Head of caudate nucleus (tissue), 42 donors: ENCODE data around the gene IGFN1.

ENCODE experiments used
- DNase-seq, 42 donors: peaks; one replicate each; pipeline versions ENCODE4 v3.0.0 to v3.0.0-alpha.2; 2020 to 2021; ENCODE audit warnings: mixed read lengths in 7 of 42
- intact Hi-C: fragments of 100-400 bp; cut with DNase I; formaldehyde crosslinking; loops from one replicate; pipeline ENCODE4 v1.15.0; 2022

IGFN1 gene

DNA sequence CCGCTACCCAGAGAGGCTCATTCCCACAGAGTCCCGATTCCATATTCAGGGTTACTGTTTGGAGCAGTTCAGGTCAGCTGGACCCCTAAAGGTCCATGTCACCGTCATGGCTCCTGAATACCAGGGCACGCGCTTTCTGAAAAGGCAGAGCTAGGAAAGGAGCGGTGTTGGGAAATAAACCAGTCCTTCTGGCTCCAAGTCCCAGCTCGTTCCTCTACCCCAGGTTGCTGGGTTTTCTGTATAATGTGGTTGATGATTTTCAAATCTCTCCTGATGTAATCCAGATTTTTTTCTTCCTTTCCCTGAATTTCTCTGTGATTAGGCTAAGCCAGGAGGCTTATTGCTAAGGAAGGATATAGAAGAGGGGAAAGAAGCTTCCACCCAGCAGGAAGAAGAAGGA lies 78.7 kb downstream of the IGFN1 start:
- intact Hi-C loops = no loop called here
- peak in 1 of 42 donors; percentile 0 for DNase-seq

DNA sequence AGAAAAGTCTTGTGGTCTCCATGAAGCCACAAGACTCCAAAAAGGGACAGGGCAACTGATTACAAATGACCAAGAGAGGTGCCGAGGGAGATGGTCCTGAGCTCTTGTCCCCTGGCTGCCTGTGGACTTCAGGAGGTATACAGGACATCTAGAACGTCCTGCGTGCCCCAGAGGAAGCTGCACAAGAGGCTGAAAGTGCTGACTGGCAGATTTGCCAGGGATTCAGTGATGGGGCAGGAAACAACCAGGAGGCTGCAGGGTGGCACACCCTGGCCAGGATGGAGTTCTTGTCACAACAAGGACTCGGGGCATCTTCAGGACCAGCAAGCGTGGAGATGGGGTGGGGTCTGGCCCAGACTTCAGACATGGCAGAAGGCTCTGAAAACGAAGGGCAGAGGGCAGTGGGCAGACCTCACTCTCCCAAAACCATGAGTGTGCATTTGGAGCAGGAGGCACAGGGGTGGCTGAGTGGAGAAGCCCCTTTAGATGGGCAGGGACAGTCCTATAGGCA lies 79.3 kb downstream of the IGFN1 start:
- intact Hi-C loops = no loop called here
- DNase-seq = peak in 4 of 42 donors; percentile 0 to 31 (median 10)

GRCh38 chr1:201270616-201271390 lies 80.2 kb downstream of the IGFN1 start:
- intact Hi-C loops = no loop called here
- peak in 5 of 42 donors; percentile 1 to 34 (median 6) for DNase-seq

DNA sequence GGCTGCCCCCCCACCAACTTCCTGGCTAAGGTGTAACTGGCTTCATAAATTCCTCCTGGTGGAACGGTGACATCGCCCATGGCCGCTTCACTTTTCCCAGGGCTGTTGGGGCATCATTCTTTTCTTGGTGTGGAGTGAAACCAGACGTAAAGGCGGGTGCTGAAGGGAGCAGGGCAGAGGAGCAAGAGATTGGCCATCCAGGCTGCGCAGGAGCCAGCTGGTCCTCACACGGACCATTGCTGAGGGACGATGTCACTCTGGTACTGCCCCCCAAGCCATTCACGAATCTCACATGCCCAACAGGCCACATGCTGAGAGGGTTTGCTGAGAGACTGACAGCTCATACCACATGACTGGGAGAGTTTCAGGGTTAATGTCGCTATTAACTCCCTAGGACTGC lies 82.2 kb downstream of the IGFN1 start:
- DNase-seq = no peak
- intact Hi-C loops = no loop called here

DNA sequence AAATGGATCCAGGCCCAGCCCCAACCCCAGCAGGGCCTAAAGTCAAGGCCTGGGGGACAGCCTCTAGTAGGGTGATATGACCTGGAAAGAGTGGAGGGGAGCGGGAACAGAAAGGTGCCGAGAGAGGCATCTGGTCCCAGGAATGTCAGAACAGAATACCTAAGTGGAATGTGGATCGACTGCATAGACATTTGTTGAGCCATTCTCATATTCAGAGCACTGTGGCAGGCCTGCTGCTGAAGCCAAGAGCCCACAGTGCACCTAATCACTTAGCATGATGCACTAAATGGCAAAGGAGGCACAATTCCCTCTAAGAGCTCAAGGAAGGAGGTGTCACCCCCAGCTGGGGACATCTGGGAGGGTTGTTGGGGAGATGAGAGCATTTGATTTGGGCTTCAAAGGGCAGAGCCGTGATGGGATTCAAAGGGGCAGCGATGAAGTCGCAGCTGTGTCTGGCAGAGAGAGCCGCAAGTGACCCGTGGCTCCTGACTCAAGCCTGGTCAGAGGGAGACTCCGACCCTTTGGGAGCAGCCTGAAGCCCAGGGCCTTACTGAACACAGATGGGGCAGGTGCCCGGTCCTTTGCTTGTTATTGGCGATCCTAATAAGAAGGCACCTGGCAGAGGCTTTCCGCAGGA lies 84.1 kb downstream of the IGFN1 start:
- no peak for DNase-seq
- intact Hi-C loops = no loop called here

GRCh38 chr1:201275253-201275666 lies 84.6 kb downstream of the IGFN1 start:
- DNase-seq = no peak
- intact Hi-C loops = no loop called here

DNA sequence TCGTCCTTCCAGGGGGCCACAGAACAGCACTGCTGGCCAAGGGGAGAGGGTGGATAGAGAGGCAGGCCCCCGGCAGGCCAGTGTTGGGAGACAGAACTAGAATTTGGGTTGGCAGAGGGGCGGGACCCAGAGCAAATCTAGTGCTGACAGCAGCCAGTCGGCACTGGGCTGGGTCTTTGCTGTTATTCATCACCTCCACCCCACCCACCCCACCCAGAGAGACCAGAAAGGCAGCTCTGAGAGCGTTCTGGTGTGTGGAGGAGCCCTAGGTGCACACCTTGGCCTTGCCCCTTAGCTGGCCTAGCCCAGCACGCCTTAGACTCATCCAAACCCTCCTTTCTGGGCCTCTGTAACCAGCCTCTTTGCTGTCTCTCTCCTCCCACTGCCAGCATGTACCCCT lies 86.3 kb downstream of the IGFN1 start:
- intact Hi-C loops = no loop called here
- DNase-seq = peak in 1 of 42 donors; percentile 20

DNA sequence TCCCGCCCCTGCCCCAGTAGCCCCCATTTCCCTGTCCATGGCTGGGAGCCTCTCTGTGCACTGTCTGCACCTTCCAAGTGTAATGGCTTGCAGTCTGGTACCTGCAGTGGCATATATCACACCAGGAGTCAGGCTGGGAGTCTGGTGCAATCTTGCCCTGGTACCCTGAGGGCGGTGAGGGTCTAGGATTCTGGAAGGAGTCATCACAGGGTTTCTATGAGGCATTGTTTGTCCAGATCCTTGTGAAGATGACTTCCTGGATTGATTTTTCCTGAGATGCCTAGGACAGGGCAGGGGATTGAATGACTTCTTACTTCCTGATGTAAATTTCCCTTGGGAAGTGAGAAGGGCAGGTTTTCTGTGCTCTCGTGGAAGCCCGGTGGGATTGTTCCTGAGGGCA lies 86.8 kb downstream of the IGFN1 start:
- intact Hi-C loops = no loop called here

More for the DNA sequence above, 86.8 kb downstream of the IGFN1 start:
- DNase-seq = no peak
